ENCODE measurements around the gene MYO5B.

DNA sequence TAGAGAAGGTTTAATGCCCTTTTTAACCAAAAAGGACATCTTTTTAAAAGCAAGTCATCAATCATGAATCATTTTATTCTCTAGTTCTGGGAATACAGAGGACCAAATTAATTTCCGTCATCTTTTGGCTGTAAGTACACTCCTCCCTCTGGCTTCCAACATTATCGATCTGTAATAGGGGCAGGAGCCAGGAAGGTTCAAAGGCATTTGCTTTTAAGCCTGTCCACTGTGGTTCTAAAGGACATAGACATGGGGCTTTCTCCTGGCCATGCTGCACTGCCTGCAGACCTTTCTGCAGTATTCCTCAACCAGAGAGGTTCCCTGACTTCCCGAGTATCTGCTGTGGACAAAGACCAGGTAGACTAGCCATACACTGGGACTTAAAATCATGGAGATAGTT, 170.5 kb downstream of the MYO5B start:
- no peak for TF ChIP-seq EZH2phosphoT487 (conservative IDR thresholded peaks at IDR 0.05; ENCODE audit: low read length)
- TF ChIP-seq, protein P1, sequence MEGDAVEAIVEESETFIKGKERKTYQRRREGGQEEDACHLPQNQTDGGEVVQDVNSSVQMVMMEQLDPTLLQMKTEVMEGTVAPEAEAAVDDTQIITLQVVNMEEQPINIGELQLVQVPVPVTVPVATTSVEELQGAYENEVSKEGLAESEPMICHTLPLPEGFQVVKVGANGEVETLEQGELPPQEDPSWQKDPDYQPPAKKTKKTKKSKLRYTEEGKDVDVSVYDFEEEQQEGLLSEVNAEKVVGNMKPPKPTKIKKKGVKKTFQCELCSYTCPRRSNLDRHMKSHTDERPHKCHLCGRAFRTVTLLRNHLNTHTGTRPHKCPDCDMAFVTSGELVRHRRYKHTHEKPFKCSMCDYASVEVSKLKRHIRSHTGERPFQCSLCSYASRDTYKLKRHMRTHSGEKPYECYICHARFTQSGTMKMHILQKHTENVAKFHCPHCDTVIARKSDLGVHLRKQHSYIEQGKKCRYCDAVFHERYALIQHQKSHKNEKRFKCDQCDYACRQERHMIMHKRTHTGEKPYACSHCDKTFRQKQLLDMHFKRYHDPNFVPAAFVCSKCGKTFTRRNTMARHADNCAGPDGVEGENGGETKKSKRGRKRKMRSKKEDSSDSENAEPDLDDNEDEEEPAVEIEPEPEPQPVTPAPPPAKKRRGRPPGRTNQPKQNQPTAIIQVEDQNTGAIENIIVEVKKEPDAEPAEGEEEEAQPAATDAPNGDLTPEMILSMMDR (IDR thresholded peaks at IDR 0.05; ENCODE audit: insufficient read depth, low read length, poor library complexity, severe bottlenecking), result no peak
